Cardiac fibroblast (primary cell): Measurements from ENCODE around the gene TSC22D1.

Source experiments
- DNase-seq, 2 donors: peaks; one replicate each; pipeline versions ENCODE4 v3.0.0 to v3.0.0-alpha.2; 2010; ENCODE audit warnings: low read depth in 2 of 2
- H3K4me3 ChIP-seq, 2 donors: replicated peaks in 1 of 2; 1 replicate in 1 of 2; 2 replicates in 1 of 2; pipeline ENCODE4 v1.5.1; 2011; ENCODE audit warnings: low read depth in 2 of 2, low read length in 2 of 2, mild to moderate bottlenecking in 2 of 2, moderate library complexity in 1 of 2
- TF ChIP-seq, protein P1 (sequence below): IDR thresholded peaks from one replicate; pipeline ENCODE4 v1.5.1; 2011; ENCODE audit warnings: low read depth, mild to moderate bottlenecking, low read length, inconsistent platforms

The TSC22D1 gene

DNA sequence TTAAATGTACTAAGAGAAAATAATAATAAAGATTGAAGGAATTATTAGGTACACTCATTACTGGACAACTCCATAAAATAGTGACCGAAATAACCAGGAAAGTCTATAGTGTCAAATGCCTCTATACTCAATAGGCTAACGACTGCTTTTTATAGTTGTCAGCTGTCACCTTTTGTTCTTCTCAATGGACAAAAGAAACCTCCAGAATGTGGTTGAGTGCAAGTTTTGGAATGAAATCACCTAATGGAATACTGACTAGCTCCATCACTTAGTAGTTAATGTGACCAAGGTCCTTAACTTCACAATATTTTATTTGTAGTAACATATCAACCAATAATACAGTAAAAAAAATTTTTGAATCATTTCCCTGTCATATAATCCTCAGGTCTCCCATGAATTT is 18.1 kb downstream of the TSC22D1 start:
- no peak for DNase-seq
- TF ChIP-seq, protein P1, sequence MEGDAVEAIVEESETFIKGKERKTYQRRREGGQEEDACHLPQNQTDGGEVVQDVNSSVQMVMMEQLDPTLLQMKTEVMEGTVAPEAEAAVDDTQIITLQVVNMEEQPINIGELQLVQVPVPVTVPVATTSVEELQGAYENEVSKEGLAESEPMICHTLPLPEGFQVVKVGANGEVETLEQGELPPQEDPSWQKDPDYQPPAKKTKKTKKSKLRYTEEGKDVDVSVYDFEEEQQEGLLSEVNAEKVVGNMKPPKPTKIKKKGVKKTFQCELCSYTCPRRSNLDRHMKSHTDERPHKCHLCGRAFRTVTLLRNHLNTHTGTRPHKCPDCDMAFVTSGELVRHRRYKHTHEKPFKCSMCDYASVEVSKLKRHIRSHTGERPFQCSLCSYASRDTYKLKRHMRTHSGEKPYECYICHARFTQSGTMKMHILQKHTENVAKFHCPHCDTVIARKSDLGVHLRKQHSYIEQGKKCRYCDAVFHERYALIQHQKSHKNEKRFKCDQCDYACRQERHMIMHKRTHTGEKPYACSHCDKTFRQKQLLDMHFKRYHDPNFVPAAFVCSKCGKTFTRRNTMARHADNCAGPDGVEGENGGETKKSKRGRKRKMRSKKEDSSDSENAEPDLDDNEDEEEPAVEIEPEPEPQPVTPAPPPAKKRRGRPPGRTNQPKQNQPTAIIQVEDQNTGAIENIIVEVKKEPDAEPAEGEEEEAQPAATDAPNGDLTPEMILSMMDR: no peak
- H3K4me3 ChIP-seq: no peak overlapping the region

DNA sequence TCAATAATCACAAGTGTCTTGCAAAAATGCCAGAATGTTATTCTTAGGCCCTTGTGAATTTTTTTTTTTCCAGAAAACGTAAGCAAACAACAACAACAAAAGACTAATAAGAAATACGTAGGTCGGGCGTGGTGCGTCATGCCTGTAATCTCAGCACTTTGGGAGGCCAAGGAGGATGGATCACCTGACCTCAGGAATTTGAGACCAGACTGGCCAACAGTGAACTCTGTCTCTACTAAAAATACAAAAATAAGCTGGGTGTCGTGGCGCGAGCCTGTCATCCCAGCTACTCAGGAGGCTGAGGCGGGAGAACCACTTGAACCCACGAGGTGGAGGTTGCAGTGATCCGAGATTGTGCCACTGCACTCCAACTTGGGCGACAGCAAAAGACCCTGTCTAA is 20.9 kb downstream of the TSC22D1 start:
- DNase-seq: no peak
- H3K4me3 ChIP-seq: no peak overlapping the region
- TF ChIP-seq, protein P1: no peak

DNA sequence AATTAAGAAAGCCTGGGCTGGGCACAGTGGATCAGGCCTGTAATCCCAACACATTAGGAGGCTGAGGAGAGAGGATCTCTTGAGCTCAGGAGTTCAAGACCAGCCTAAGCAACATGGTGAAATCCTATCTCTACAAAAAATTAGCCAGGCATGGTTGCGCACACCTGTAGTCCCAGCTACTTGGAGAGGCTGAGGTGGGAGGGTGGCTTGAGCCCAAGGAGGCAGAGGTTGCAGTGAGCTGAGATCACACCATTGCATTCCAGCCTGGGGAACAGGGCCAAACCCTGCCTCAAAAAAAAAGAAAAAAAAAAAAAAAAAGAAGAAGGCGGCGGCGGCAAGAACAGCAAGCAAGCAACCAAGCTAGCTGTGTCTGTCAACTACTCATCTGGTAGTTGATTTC is 26.7 kb downstream of the TSC22D1 start:
- TF ChIP-seq, protein P1: no peak
- no peak for DNase-seq

DNA sequence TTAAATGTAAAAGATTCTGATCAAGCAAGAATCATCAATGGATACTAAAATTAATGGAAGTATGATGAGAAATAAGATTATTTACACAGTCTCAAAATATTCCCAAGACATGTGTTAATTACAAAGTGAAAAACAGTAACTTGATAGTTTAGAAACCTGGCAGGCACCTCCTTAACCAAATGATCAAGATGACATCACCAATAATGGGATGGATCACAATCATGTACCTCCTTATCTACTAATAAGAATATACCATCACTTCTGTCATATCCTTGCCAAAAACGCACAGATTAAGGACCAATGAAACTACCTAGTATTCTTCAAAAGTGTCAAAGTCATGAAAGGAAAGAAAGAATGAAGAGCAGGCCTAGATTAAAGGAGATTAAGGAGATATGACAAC is 30.0 kb downstream of the TSC22D1 start:
- H3K4me3 ChIP-seq: no peak overlapping the region
- DNase-seq: no peak
- TF ChIP-seq, protein P1: no peak

More for the DNA sequence above, 26.7 kb downstream of the TSC22D1 start:
- no peak overlapping the region for H3K4me3 ChIP-seq

DNA sequence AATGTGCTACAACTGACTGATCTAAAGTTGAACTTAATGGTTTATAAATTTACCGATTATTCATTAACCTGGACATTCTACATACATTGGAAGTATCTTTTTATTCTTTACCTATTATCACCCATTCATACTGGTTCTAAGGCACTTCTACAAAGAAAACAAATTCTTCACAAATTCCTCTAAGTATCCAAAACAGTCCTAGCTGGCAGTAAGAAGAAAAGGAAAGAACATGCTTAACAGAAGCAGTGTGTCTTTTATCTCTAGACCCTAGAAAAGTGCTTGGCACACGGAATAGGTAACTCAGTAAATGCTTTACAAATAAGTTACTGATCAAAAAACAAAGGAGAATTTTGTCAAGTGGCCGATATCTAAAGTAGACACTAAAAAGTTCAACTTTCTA is 32.8 kb downstream of the TSC22D1 start:
- DNase-seq: no peak
- no peak overlapping the region for H3K4me3 ChIP-seq
- TF ChIP-seq, protein P1: no peak

DNA sequence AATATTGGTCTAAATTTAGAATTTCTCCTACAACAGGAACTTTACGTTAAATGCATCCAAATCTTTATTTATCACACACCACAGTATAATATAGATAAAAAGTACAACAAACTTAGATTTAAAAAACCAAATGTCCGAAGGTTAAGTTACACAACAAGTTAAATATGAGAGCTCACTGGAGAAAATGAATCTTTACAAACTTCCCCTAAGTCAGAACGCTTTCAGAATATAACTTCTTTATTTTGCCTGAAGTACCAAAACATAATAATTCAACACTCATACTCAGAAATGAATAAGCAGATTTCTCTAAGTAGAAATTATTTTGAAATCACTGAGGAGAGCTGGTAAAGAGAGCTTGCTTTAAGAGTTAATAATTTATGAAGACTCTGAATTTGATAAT is 33.8 kb downstream of the TSC22D1 start:
- TF ChIP-seq, protein P1: no peak
- DNase-seq: no peak
- no peak overlapping the region for H3K4me3 ChIP-seq

DNA sequence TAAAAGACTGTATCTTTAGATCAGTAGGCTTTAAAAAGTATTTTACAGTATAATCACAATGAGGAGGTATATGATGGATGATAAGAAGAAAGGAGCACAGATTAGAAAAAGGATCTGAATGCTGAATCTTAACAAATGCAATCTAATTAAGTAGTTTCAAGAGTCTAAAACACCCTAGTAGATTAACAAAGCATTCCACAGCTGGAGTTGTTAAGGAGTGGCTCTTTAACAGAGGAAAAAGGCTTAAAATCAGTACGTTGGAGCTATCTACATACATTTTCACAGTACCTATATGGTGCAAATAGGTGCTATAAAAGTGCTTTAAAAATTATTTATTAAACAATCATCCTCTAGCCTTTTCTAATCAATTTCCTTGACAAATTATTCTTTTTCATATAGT is 34.5 kb downstream of the TSC22D1 start:
- H3K4me3 ChIP-seq: no peak overlapping the region
- TF ChIP-seq, protein P1: no peak
- DNase-seq: no peak
